HCT116 (cell line): ENCODE results near the gene SLC6A19. TPM values are rescaled to one million over a fixed set of nuclear protein-coding genes. Genes with fewer than 3 reads are reported as not detected.

Source experiments
- ATAC-seq: fragments of 200-7000 bp; cut with Tn5 transposase; 2 replicates; pipeline ENCODE4 v1.9.1; 2020; ENCODE audit warnings: mild to moderate bottlenecking, moderate library complexity
- BruUV-seq: library from RNA; stranded (reverse); fragments of 400-500 nt; replicated peaks from 2 replicates; lab custom pipeline; 2021; lab: Mats Ljungman, UMichigan
- CTCF ChIA-PET: fragments of 300-600 bp; sonication (Branson Sonifier 250); formaldehyde crosslinking; loops from one replicate; lab custom pipeline; 2021; ENCODE audit warnings: antibody characterized with exemption; lab: Charles Lee
- POLR2A ChIA-PET: fragments of 300-600, 350-600 bp; sonication (Branson Sonifier 250); formaldehyde crosslinking; loops from one replicate; lab custom pipeline; 2021; ENCODE audit warnings: antibody characterized with exemption; lab: Charles Lee
- RAD21 ChIA-PET, 2 experiments: fragments of 300-600 bp; sonication (Branson Sonifier 250); formaldehyde crosslinking; loops; one replicate each; lab custom pipeline; 2023; ENCODE audit warnings: low total read pairs in 2 of 2; ENCODE audit not compliant: uncharacterized antibody in 2 of 2, unreplicated experiment in 2 of 2, low non-redundant PET in 1 of 2; lab: Charles Lee
- DNase-seq: peaks from one replicate; pipeline ENCODE4 v3.0.0-alpha.2; 2010; ENCODE audit warnings: low read depth, low spot score
- H2AFZ ChIP-seq: fragments of 200-600 bp; shearing (Covaris generic), sonication (generic); 2 replicates; pipeline ENCODE4 v1.6.1; 2017; ENCODE audit warnings: low read depth, mixed run types, mixed read lengths, antibody characterized with exemption, low read length; ENCODE audit not compliant: poor library complexity, severe bottlenecking
- H3K27ac ChIP-seq: 2 replicates; pipeline ENCODE4 v1.5.1; 2012; ENCODE audit warnings: low read depth, low read length
- H3K27me3 ChIP-seq: fragments of 200-600 bp; sonication (generic); 2 replicates; pipeline ENCODE4 v1.6.1; 2016; ENCODE audit warnings: mixed run types, low read length, mixed read lengths; ENCODE audit not compliant: insufficient read depth
- H3K36me3 ChIP-seq, 2 experiments: fragments of 200-500 bp in 1 of 2; fragments of 200-600 bp in 1 of 2; sonication (Bioruptor generic) in 1 of 2; sonication (generic) in 1 of 2; 2 replicates each; pipeline versions ENCODE4 v1.5.1 to v1.6.1; 2014 to 2016; ENCODE audit warnings: low read length in 2 of 2, inconsistent platforms in 1 of 2, mixed read lengths in 1 of 2, mixed run types in 1 of 2; ENCODE audit not compliant: insufficient read depth in 2 of 2, control insufficient read depth in 1 of 2
- H3K4me1 ChIP-seq, 2 experiments: fragments of 200-600 bp in 1 of 2; sonication (generic) in 1 of 2; 2 replicates each; pipeline versions ENCODE4 v1.5.1 to v1.6.1; 2012 to 2017; ENCODE audit warnings: low read length in 2 of 2, inconsistent platforms in 1 of 2, mild to moderate bottlenecking in 1 of 2, mixed read lengths in 1 of 2, mixed run types in 1 of 2, moderate library complexity in 1 of 2; ENCODE audit not compliant: insufficient read depth in 2 of 2, control insufficient read depth in 1 of 2
- H3K4me2 ChIP-seq: fragments of 200-600 bp; sonication (generic); 2 replicates; pipeline ENCODE4 v1.6.1; 2017; ENCODE audit warnings: mixed run types, low read length, mixed read lengths
- H3K4me3 ChIP-seq, 2 experiments: fragments of 200-600 bp in 1 of 2; sonication (generic) in 1 of 2; replicated peaks in 1 of 2; 2 replicates each; pipeline ENCODE4 v1.5.1; 2011 to 2016; ENCODE audit warnings: low read length in 2 of 2, control low read depth in 1 of 2, low read depth in 1 of 2, mild to moderate bottlenecking in 1 of 2, mixed read lengths in 1 of 2, mixed run types in 1 of 2
- H3K79me2 ChIP-seq: fragments of 200-600 bp; sonication (generic); 2 replicates; pipeline ENCODE4 v1.6.1; 2017; ENCODE audit warnings: mild to moderate bottlenecking, mixed run types, low read length, moderate library complexity, mixed read lengths; ENCODE audit not compliant: insufficient read depth
- H3K9ac ChIP-seq: fragments of 200-600 bp; sonication (generic); 2 replicates; pipeline ENCODE4 v1.6.1; 2016; ENCODE audit warnings: low read length, mixed read lengths
- H3K9me2 ChIP-seq: fragments of 200-600 bp; sonication (generic), shearing (Covaris generic); 2 replicates; pipeline ENCODE4 v1.6.1; 2017; ENCODE audit warnings: mixed run types, mild to moderate bottlenecking, moderate library complexity; ENCODE audit not compliant: insufficient read depth
- H3K9me3 ChIP-seq, 2 experiments: fragments of 200-500 bp in 1 of 2; fragments of 200-600 bp in 1 of 2; sonication (Bioruptor generic) in 1 of 2; sonication (generic) in 1 of 2; 2 replicates each; pipeline ENCODE4 v1.6.1; 2014 to 2017; ENCODE audit warnings: low read length in 2 of 2, mixed read lengths in 2 of 2, inconsistent platforms in 1 of 2, low read depth in 1 of 2, mild to moderate bottlenecking in 1 of 2, mixed run types in 1 of 2, moderate library complexity in 1 of 2; ENCODE audit not compliant: control insufficient read depth in 1 of 2, insufficient read depth in 1 of 2
- H4K20me1 ChIP-seq: fragments of 200-600 bp; sonication (generic), shearing (Covaris generic); 2 replicates; pipeline ENCODE4 v1.6.1; 2017; ENCODE audit warnings: mixed run types, mild to moderate bottlenecking, moderate library complexity; ENCODE audit not compliant: insufficient read depth
- EZH2phosphoT487 ChIP-seq: fragments of 200-600 bp; IDR thresholded peaks from 2 replicates; pipeline ENCODE4 v1.6.1; 2018; ENCODE audit warnings: antibody characterized with exemption, borderline replicate concordance
- SRF ChIP-seq: IDR thresholded peaks from 2 replicates; pipeline ENCODE4 v1.6.1; 2012; ENCODE audit warnings: low read depth
- ZNF274 ChIP-seq: fragments of 200-500 bp; sonication (Bioruptor generic); IDR thresholded peaks from 2 replicates; pipeline ENCODE4 v1.6.1; 2014; ENCODE audit warnings: mild to moderate bottlenecking, low read depth, low read length, inconsistent platforms
- intact Hi-C: fragments of 100-400 bp; cut with micrococcal nuclease; formaldehyde crosslinking; loops from 2 replicates; pipeline ENCODE4 v1.10.0; 2022
- total RNA-seq: library from RNA; stranded (reverse); gene quantifications from one replicate; pipeline ENCODE4 v1.2.1, GENCODE V29; 2021; ENCODE audit not compliant: unreplicated experiment
- TF ChIP-seq, protein P1 (sequence below): IDR thresholded peaks from 2 replicates; pipeline ENCODE4 v1.6.1; 2011; ENCODE audit warnings: mild to moderate bottlenecking, low read length, moderate library complexity; ENCODE audit not compliant: insufficient replicate concordance; ENCODE audit errors: extremely low read depth
- TF ChIP-seq, protein P2 (sequence below): IDR thresholded peaks from 2 replicates; pipeline ENCODE4 v1.6.1; 2012

The SLC6A19 gene
- total RNA-seq, 1 experiment from 2014 or later, result not detected

- TF ChIP-seq, protein P1, sequence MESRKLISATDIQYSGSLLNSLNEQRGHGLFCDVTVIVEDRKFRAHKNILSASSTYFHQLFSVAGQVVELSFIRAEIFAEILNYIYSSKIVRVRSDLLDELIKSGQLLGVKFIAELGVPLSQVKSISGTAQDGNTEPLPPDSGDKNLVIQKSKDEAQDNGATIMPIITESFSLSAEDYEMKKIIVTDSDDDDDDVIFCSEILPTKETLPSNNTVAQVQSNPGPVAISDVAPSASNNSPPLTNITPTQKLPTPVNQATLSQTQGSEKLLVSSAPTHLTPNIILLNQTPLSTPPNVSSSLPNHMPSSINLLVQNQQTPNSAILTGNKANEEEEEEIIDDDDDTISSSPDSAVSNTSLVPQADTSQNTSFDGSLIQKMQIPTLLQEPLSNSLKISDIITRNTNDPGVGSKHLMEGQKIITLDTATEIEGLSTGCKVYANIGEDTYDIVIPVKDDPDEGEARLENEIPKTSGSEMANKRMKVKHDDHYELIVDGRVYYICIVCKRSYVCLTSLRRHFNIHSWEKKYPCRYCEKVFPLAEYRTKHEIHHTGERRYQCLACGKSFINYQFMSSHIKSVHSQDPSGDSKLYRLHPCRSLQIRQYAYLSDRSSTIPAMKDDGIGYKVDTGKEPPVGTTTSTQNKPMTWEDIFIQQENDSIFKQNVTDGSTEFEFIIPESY, result no peak
- no peak for TF ChIP-seq EZH2phosphoT487
Measured at GRCh38 chr5:1218351-1219080, 17.1 kb downstream of the SLC6A19 start (continued).

- H2AFZ ChIP-seq, result no peak overlapping the region
- H3K9me3 ChIP-seq, result no peaks in the 10 kb centered on the region; a peak in 1 of 4 replicates
- peaks cover 0 to 5% of the 10 kb centered on the region in 2 experiments; a peak in 1 of 4 replicates for H3K4me1 ChIP-seq
- POLR2A ChIA-PET, result no interaction called here
- DNase-seq (no peak), ATAC-seq (no peak)
- H3K9ac ChIP-seq, result no peak overlapping the region
- H3K4me3 ChIP-seq, result no peak overlapping the region
- RAD21 ChIA-PET, result no interaction called here
- CTCF ChIA-PET, result no interaction called here
- no peaks in the 10 kb centered on the region for H3K9me2 ChIP-seq
- no peak overlapping the region for H3K27ac ChIP-seq
- no peak for TF ChIP-seq ZNF274
- TF ChIP-seq, protein P2, sequence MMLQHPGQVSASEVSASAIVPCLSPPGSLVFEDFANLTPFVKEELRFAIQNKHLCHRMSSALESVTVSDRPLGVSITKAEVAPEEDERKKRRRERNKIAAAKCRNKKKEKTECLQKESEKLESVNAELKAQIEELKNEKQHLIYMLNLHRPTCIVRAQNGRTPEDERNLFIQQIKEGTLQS, result no peak
- no peak for TF ChIP-seq SRF
- no peaks in the 10 kb centered on the region for H3K79me2 ChIP-seq
- intact Hi-C loops, result no loop called here
- H3K27me3 ChIP-seq, result no peaks in the 10 kb centered on the region
- H3K4me2 ChIP-seq, result no peak overlapping the region
- H3K36me3 ChIP-seq, result no peaks in the 10 kb centered on the region
- BruUV-seq, result no TSS peak
- no peaks in the 10 kb centered on the region for H4K20me1 ChIP-seq
Measured at GRCh38 chr5:1219098-1219767, 17.8 kb downstream of the SLC6A19 start.
